Measurements from ENCODE around the gene ODAD2. TPM values are rescaled to one million over a fixed set of nuclear protein-coding genes. Genes with fewer than 3 reads are reported as not detected.
"Not testable (repeated sequence)": the region's sequence is repeated elsewhere in the genome, so short reads cannot be mapped to it uniquely, and the experiment has no call there.

ODAD2 gene
- total RNA-seq, 2 donors from 2014 or later, result 6.0 to 12.0 TPM

DNA sequence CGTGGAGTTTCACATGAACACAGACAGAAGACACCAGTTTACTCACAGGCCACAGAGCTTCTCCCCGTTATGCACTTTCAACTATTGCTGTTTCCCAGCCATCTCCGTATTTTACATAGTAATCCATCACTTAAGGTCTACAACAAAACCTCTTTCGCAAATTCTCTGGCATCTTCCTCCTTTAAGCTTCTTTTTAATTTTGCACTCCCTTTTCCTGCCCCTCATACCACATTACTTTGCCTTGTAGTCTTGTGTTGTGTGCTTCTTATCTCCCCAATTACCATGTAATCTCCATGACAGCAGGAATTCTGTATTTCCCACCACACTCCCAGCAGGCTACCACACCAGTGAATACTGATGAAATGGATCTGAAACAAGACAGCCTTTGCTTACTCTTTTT is 87.3 kb downstream of the ODAD2 start:
- Mint-ChIP-seq H3K4me1 (peaks cover 32% of the 10 kb centered on the region), H3K27me3 (ENCODE audit: insufficient read depth) (no peaks in the 10 kb centered on the region), H3K4me3 (no peak overlapping the region), H3K9me3 (peaks cover 7% of the 10 kb centered on the region), H3K36me3 (ENCODE audit: low read depth) (peaks cover 19% of the 10 kb centered on the region), H3K27ac (no peak overlapping the region)
- TF ChIP-seq, protein P1, sequence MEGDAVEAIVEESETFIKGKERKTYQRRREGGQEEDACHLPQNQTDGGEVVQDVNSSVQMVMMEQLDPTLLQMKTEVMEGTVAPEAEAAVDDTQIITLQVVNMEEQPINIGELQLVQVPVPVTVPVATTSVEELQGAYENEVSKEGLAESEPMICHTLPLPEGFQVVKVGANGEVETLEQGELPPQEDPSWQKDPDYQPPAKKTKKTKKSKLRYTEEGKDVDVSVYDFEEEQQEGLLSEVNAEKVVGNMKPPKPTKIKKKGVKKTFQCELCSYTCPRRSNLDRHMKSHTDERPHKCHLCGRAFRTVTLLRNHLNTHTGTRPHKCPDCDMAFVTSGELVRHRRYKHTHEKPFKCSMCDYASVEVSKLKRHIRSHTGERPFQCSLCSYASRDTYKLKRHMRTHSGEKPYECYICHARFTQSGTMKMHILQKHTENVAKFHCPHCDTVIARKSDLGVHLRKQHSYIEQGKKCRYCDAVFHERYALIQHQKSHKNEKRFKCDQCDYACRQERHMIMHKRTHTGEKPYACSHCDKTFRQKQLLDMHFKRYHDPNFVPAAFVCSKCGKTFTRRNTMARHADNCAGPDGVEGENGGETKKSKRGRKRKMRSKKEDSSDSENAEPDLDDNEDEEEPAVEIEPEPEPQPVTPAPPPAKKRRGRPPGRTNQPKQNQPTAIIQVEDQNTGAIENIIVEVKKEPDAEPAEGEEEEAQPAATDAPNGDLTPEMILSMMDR (conservative IDR thresholded peaks at IDR 0.05), result no peak
- Histone ChIP-seq H3K27ac (ENCODE audit: low read depth, low read length) (no peak overlapping the region), H3K27me3 (ENCODE audit: control insufficient read depth, insufficient read depth, low read length, poor library complexity, severe bottlenecking) (peaks cover 9% of the 10 kb centered on the region), H3K4me3 (ENCODE audit: low read length) (peak overlapping the region; percentile 42), H3K9ac (ENCODE audit: extremely low read depth, low read length, poor library complexity, severe bottlenecking) (no peak overlapping the region), H3K4me1 (ENCODE audit: control insufficient read depth, insufficient read depth, low read length) (peaks cover 10% of the 10 kb centered on the region), H3K36me3 (ENCODE audit: control insufficient read depth, insufficient read depth, low read length) (no peaks in the 10 kb centered on the region), H3K9me3 (ENCODE audit: control insufficient read depth, low read length) (no peaks in the 10 kb centered on the region)
- 0 to 23% methylated on average over 2 to 4 of the region's 4 CpGs for WGBS, 2 experiments (ENCODE audit: insufficient coverage in 1 of 2, insufficient read length in 1 of 2)
- peak; percentile 87 for DNase-seq

DNA sequence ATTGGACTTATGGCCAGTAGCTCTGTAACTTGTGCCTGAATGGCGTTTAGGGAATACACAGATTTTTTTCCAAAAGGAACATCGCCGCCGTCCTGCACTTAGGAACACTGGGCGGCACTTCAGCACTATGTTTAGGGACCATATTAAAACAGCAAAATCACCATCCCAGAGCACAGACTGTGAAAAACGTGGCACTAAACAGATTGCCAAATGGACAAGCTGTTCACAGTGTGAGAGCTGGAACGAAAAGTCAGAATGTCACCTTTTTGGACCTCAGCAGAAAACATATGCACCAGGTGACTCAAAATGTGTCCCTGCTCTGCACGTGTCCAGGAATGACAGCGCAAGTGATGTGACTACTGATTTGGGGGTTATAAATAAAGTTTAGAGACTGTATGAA is 87.9 kb downstream of the ODAD2 start:
- DNase-seq, result no peak
- no peaks in the 10 kb centered on the region for H3K36me3 ChIP-seq (ENCODE audit: control insufficient read depth, insufficient read depth, low read length)
- no peak overlapping the region for H3K4me3 Mint-ChIP-seq
- peaks cover 9% of the 10 kb centered on the region for H3K27me3 ChIP-seq (ENCODE audit: control insufficient read depth, insufficient read depth, low read length, poor library complexity, severe bottlenecking)
- peaks cover 32% of the 10 kb centered on the region for H3K4me1 Mint-ChIP-seq
- H3K4me1 ChIP-seq (ENCODE audit: control insufficient read depth, insufficient read depth, low read length), result peaks cover 10% of the 10 kb centered on the region
- WGBS, 2 experiments (ENCODE audit: insufficient coverage in 1 of 2, insufficient read length in 1 of 2), result 73 to 79% methylated on average over 5 to 9 of the region's 9 CpGs
- H3K36me3 Mint-ChIP-seq (ENCODE audit: low read depth), result peaks cover 21% of the 10 kb centered on the region
- no peaks in the 10 kb centered on the region for H3K27me3 Mint-ChIP-seq (ENCODE audit: insufficient read depth)
- H3K27ac Mint-ChIP-seq, result no peak overlapping the region
- peak overlapping the region; percentile 42 for H3K4me3 ChIP-seq (ENCODE audit: low read length)
- peaks cover 11% of the 10 kb centered on the region for H3K9me3 Mint-ChIP-seq
- H3K27ac ChIP-seq (ENCODE audit: low read depth, low read length), result no peak overlapping the region
- no peaks in the 10 kb centered on the region for H3K9me3 ChIP-seq (ENCODE audit: control insufficient read depth, low read length)
- no peak overlapping the region for H3K9ac ChIP-seq (ENCODE audit: extremely low read depth, low read length, poor library complexity, severe bottlenecking)
- TF ChIP-seq, protein P1 (conservative IDR thresholded peaks at IDR 0.05), result no peak

DNA sequence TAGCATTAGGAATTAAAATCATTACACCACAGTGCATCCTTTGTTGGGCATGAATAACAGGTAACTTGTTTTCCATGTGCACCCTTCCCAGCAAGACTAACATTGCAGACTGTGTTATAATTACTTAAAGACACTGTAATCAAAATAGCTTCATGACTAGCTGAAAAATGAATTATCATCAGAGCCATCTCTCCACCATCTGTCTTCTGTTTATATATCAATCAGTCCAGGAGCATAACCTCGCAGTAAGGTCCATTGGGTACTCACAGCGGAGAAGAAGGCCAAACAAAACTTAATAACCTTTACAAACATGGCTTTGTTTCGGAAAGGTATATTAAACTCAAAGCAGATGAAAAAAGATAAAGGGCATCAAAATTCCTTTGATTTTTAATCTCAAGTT is 90.6 kb downstream of the ODAD2 start:
- Histone ChIP-seq H3K4me1 (ENCODE audit: control insufficient read depth, insufficient read depth, low read length) (peaks cover 10% of the 10 kb centered on the region), H3K4me3 (ENCODE audit: low read length) (no peak overlapping the region), H3K27ac (ENCODE audit: low read depth, low read length) (no peak overlapping the region), H3K36me3 (ENCODE audit: control insufficient read depth, insufficient read depth, low read length) (no peaks in the 10 kb centered on the region), H3K9ac (ENCODE audit: extremely low read depth, low read length, poor library complexity, severe bottlenecking) (no peak overlapping the region), H3K9me3 (ENCODE audit: control insufficient read depth, low read length) (no peaks in the 10 kb centered on the region), H3K27me3 (ENCODE audit: control insufficient read depth, insufficient read depth, low read length, poor library complexity, severe bottlenecking) (peaks cover 9% of the 10 kb centered on the region)
- H3K36me3 Mint-ChIP-seq (ENCODE audit: low read depth), result peaks cover 37% of the 10 kb centered on the region
- 83 to 97% methylated on average over 1 to 3 of the region's 3 CpGs for WGBS, 2 experiments (ENCODE audit: insufficient coverage in 1 of 2, insufficient read length in 1 of 2)
- H3K4me3 Mint-ChIP-seq, result no peak overlapping the region
- no peaks in the 10 kb centered on the region for H3K27me3 Mint-ChIP-seq (ENCODE audit: insufficient read depth)
- H3K4me1 Mint-ChIP-seq, result peaks cover 29% of the 10 kb centered on the region
- TF ChIP-seq, protein P1 (conservative IDR thresholded peaks at IDR 0.05), result no peak
- DNase-seq, result no peak
- H3K27ac Mint-ChIP-seq, result no peak overlapping the region
- H3K9me3 Mint-ChIP-seq, result peaks cover 21% of the 10 kb centered on the region

DNA sequence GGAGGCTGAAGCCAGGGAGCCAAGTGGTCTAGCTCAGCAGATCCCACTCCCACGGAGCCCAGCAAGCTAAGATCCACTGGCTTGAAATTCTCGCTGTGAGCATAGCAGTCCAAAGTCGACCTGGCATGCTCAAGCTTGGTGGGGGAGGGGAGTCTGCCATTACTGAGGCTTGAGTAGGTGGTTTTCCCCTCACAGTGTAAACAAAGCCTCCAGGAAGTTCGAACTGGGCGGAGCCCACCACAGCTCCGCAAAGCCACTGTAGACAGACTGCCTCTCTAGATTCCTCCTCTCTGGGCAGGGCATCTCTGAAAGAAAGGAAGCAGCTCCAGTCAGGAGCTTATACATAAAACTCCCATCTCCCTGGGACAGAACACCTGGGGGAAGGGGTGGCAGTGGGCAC is 99.4 kb downstream of the ODAD2 start:
- H3K9ac ChIP-seq (ENCODE audit: extremely low read depth, low read length, poor library complexity, severe bottlenecking); H3K36me3 ChIP-seq (ENCODE audit: control insufficient read depth, insufficient read depth, low read length); H3K4me3 Mint-ChIP-seq; H3K9me3 ChIP-seq (ENCODE audit: control insufficient read depth, low read length); H3K4me1 ChIP-seq (ENCODE audit: control insufficient read depth, insufficient read depth, low read length); H3K27me3 Mint-ChIP-seq (ENCODE audit: insufficient read depth); H3K4me3 ChIP-seq (ENCODE audit: low read length); H3K4me1 Mint-ChIP-seq; H3K27me3 ChIP-seq (ENCODE audit: control insufficient read depth, insufficient read depth, low read length, poor library complexity, severe bottlenecking); H3K27ac ChIP-seq (ENCODE audit: low read depth, low read length): not testable (repeated sequence)
- WGBS, 2 experiments (ENCODE audit: insufficient coverage in 1 of 2, insufficient read length in 1 of 2), result 34 to 53% methylated on average over 5 to 6 of the region's 6 CpGs
- Mint-ChIP-seq H3K9me3 (peaks cover 13% of the 10 kb centered on the region), H3K36me3 (ENCODE audit: low read depth) (peaks cover 53% of the 10 kb centered on the region), H3K27ac (peak overlapping the region; percentile 46)
- DNase-seq, result peak; percentile 63

Measured in endodermal cell (in vitro differentiated cells).